Esophagus squamous epithelium (tissue), 5 donors: Measurements from ENCODE around the gene ITGB8. TPM values are rescaled to one million over a fixed set of nuclear protein-coding genes. Genes with fewer than 3 reads are reported as not detected.

Experiments
- DNase-seq: peaks from one replicate; lab custom pipeline; 2025; lab: John Stamatoyannopoulos, UW
- H3K27ac ChIP-seq, 4 donors: fragments of 200-600 bp; sonication (generic); one replicate each; pipeline ENCODE4 v1.5.1; 2016 to 2019; ENCODE audit warnings: mild to moderate bottlenecking in 1 of 4
- H3K27me3 ChIP-seq, 4 donors: fragments of 200-600 bp; sonication (generic); 1 replicate in 3 of 4; 2 replicates in 1 of 4; pipeline versions ENCODE4 v1.5.1 to v1.6.0; 2017 to 2021; ENCODE audit warnings: antibody characterized with exemption in 1 of 4
- H3K36me3 ChIP-seq, 3 donors: fragments of 200-600 bp; sonication (generic); one replicate each; pipeline ENCODE4 v1.5.1; 2016 to 2019
- H3K4me1 ChIP-seq, 3 donors: fragments of 200-600 bp; sonication (generic); one replicate each; pipeline ENCODE4 v1.5.1; 2017 to 2019
- H3K4me3 ChIP-seq, 4 donors: fragments of 200-600 bp; sonication (generic); 1 replicate in 3 of 4; 2 replicates in 1 of 4; pipeline ENCODE4 v1.5.1; 2016 to 2019; ENCODE audit warnings: mild to moderate bottlenecking in 2 of 4, moderate library complexity in 1 of 4
- H3K9me3 ChIP-seq, 3 donors: fragments of 200-600 bp; sonication (generic); one replicate each; pipeline ENCODE4 v1.5.1; 2016 to 2019
- POLR2A ChIP-seq, 4 donors: fragments of 450-650 bp; IDR thresholded peaks; one replicate each; pipeline ENCODE4 v1.6.1; 2017; ENCODE audit warnings: antibody characterized with exemption in 4 of 4, mild to moderate bottlenecking in 4 of 4, moderate library complexity in 3 of 4
- WGBS, 2 donors: methylation state at CpG; one replicate each; pipeline ENCODE4 v1.1.5; 2018; 5-methylcytosine and 5-hydroxymethylcytosine counted together
- intact Hi-C: fragments of 100-400 bp; cut with DNase I; formaldehyde crosslinking; loops from one replicate; pipeline ENCODE4 v1.15.0; 2022
- total RNA-seq, 4 donors: library from RNA; depleted of rRNA; stranded (reverse); fragments of >200 nt; gene quantifications; one replicate each; pipeline ENCODE4 v1.1.0, GENCODE V29; 2016
- TF ChIP-seq, protein P1 (sequence below), 6 experiments: fragments of 450-650 bp in 4 of 6; fragments of 200-600 bp in 2 of 6; sonication (generic) in 2 of 6; IDR thresholded peaks; one replicate each; pipeline ENCODE4 v1.5.1; 2016 to 2019; ENCODE audit warnings: antibody characterized with exemption in 6 of 6, mild to moderate bottlenecking in 4 of 6, moderate library complexity in 4 of 6
- donor health status: DM: yes; HTN: yes; CAD: no.

The ITGB8 gene
- total RNA-seq, 4 donors from 2014 or later = 23.5 to 30.6 (median 27.4) TPM

DNA sequence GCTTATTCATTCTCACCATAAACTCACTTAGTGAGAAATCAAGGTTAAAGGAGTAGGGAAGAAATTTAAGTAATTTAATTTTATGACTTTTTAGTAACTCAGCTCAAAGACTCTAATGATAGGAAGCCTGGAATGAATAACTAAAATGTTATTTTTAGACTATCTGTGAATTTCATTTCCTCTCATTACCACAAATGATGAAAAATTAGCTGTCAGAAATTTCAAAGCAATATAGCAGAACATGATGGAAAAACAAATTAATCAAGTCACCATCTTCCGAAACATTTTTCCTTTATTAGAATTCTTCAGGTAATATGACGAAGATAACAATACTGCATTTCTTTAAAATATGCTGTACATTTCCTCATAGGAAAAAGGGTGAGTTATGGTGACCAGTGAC, 2.7 kb upstream of the ITGB8 start:
- Histone ChIP-seq H3K9me3 (no peaks in the 10 kb centered on the region), H3K27ac (no peak overlapping the region), H3K27me3 (peaks cover 0 to 9% (median 0%) of the 10 kb centered on the region in 4 donors), H3K36me3 (no peaks in the 10 kb centered on the region), H3K4me3 (no peak overlapping the region), H3K4me1 (peaks cover 0 to 33% (median 5%) of the 10 kb centered on the region in 3 donors)
- 83% methylated on average over 2 of the region's 2 CpGs for WGBS, 2 donors
- intact Hi-C loops = no loop called here
- TF ChIP-seq, protein P1, sequence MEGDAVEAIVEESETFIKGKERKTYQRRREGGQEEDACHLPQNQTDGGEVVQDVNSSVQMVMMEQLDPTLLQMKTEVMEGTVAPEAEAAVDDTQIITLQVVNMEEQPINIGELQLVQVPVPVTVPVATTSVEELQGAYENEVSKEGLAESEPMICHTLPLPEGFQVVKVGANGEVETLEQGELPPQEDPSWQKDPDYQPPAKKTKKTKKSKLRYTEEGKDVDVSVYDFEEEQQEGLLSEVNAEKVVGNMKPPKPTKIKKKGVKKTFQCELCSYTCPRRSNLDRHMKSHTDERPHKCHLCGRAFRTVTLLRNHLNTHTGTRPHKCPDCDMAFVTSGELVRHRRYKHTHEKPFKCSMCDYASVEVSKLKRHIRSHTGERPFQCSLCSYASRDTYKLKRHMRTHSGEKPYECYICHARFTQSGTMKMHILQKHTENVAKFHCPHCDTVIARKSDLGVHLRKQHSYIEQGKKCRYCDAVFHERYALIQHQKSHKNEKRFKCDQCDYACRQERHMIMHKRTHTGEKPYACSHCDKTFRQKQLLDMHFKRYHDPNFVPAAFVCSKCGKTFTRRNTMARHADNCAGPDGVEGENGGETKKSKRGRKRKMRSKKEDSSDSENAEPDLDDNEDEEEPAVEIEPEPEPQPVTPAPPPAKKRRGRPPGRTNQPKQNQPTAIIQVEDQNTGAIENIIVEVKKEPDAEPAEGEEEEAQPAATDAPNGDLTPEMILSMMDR (IDR thresholded peaks at IDR 0.05) = no peak
- TF ChIP-seq POLR2A (IDR thresholded peaks at IDR 0.05) = no peak
- DNase-seq = no peak

DNA sequence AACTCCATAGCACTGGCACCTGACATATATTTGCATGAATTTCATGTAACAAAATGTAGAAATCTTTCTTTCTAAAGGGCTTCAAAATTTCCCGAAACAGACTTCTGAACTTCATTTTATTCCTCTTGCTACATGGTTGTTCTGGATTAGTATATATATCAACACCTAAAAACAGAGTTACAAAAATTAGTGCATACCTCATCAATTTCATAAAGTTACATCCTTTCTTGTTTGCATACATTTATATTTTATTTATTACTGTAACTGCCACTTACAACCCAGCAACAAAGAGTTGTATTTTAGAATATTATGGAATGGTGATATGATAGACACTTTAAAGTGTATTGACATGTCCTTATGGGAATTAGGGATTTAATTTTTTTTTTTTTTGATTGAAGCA, 2.0 kb upstream of the ITGB8 start:
- TF ChIP-seq, protein P1 (IDR thresholded peaks at IDR 0.05) = no peak
- TF ChIP-seq POLR2A (IDR thresholded peaks at IDR 0.05) = no peak
- intact Hi-C loops = no loop called here
- Histone ChIP-seq H3K27ac (peak overlapping the region in 3 of 4 donors; percentile 86 to 97 (median 90)), H3K27me3 (peaks cover 0 to 9% (median 0%) of the 10 kb centered on the region in 4 donors), H3K36me3 (no peaks in the 10 kb centered on the region), H3K4me1 (peaks cover under 1 to 40% (median 5%) of the 10 kb centered on the region in 3 donors), H3K9me3 (no peaks in the 10 kb centered on the region), H3K4me3 (no peak overlapping the region)
- DNase-seq = no peak
- WGBS, 2 donors = 95 to 97% methylated on average over 1 of the region's 1 CpG

DNA sequence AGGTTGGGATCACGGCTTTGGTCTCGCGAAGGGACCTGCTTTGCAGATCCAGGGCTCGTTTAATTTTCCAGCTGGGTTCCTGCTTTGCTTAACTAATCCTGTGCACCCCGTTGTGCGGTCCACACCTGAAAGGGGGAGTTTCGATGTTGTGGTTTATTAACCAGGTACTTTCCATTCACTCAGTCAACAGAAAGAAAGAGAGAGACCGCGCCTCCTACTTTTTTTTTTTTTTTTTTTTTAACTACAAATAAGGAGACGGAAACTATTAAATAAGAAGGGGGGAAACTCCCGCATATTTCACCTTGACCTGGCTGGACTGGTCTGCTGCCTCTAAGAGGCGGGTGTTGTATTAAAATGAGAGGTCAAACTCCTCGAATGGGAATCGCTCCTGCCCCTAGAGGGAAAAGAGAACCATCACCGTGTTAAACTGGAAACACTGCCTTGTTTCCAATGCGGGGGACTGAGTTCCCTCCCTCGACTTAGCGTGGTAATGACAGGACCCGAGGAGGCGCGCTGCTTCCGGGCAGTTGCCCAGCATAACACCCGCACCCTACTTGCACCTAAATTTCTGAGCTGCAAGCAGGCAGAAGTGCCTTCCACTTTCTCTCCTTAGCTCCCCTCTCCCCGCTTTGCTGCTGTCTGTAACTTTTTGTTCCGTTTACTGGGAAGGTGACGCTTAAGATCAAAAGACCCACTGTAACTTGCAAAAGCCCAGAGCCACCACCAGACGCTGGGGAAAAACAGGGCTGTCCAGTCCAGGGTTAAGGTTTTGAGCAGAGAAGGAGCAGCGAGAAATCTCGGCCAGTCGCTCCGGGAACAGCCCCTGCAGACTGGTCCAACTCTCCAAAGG, 1.1 kb upstream of the ITGB8 start:
- intact Hi-C loops = no loop called here
- peak overlapping the region; percentile 57 to 84 (median 68) for H3K4me3 ChIP-seq
- no peak for DNase-seq

DNA sequence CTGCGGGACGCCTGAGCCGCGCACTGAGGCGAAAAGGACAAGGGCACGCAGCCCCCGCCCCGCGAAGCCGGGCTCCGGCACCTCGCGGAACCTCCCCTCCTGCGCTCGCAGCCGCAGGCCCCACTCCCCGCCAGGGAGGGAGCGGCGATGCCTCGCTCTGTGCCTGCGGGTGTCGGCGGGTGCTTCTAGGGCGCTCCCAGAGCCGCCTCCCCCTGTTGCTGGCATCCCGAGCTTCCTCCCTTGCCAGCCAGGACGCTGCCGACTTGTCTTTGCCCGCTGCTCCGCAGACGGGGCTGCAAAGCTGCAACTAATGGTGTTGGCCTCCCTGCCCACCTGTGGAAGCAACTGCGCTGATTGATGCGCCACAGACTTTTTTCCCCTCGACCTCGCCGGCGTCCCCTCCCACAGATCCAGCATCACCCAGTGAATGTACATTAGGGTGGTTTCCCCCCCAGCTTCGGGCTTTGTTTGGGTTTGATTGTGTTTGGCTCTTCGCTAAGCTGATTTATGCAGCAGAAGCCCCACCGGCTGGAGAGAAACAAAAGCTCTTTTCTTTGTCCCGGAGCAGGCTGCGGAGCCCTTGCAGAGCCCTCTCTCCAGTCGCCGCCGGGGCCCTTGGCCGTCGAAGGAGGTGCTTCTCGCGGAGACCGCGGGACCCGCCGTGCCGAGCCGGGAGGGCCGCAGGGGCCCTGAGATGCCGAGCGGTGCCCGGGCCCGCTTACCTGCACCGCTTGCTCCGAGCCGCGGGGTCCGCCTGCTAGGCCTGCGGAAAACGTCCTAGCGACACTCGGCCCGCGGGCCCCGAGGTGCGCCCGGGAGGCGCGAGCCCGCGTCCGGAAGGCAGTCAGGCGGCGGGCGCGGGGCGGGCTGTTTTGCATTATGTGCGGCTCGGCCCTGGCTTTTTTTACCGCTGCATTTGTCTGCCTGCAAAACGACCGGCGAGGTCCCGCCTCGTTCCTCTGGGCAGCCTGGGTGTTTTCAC, 519 bp downstream of the ITGB8 start:
- intact Hi-C loops = no loop called here
- H3K27ac ChIP-seq = peak overlapping the region; percentile 86 to 97 (median 92)
- no peaks in the 10 kb centered on the region for H3K36me3 ChIP-seq
- H3K9me3 ChIP-seq = no peaks in the 10 kb centered on the region
- TF ChIP-seq, protein P1 (IDR thresholded peaks at IDR 0.05) = peak in 4 of 6 experiments; percentile 24 to 45 (median 40)
- no peak for TF ChIP-seq POLR2A (IDR thresholded peaks at IDR 0.05)
- peaks cover 0 to 9% (median 0%) of the 10 kb centered on the region in 4 donors for H3K27me3 ChIP-seq
- DNase-seq = no peak
- peak overlapping the region; percentile 57 to 84 (median 68) for H3K4me3 ChIP-seq
- H3K4me1 ChIP-seq = peaks cover 2 to 65% (median 5%) of the 10 kb centered on the region in 3 donors
- 0 to 1% methylated on average over 3 to 18 of the region's 92 CpGs for WGBS, 2 donors

More for the DNA sequence above, 1.1 kb upstream of the ITGB8 start:
- Histone ChIP-seq H3K9me3 (no peaks in the 10 kb centered on the region), H3K36me3 (no peaks in the 10 kb centered on the region), H3K27me3 (peaks cover 0 to 9% (median 0%) of the 10 kb centered on the region in 4 donors), H3K4me1 (peaks cover 2 to 49% (median 5%) of the 10 kb centered on the region in 3 donors), H3K27ac (peak overlapping the region; percentile 86 to 97 (median 92))
- WGBS, 2 donors = 5 to 7% methylated on average over 21 to 24 of the region's 31 CpGs
- TF ChIP-seq, protein P1 (IDR thresholded peaks at IDR 0.05) = peak in 5 of 6 experiments; percentile 13 to 31 (median 22)
- TF ChIP-seq POLR2A (IDR thresholded peaks at IDR 0.05) = peak in 1 of 4 donors; percentile 17
